Gastrocnemius medialis (tissue), 4 donors: ENCODE measurements around the gene SHLD1. TPM values are rescaled to one million over a fixed set of nuclear protein-coding genes. Genes with fewer than 3 reads are reported as not detected.

ENCODE experiments used
- ATAC-seq, 2 donors: fragments of 150-250 bp; one replicate each; pipeline ENCODE4 v1.9.1; 2016
- DNase-seq, 2 donors: peaks; one replicate each; pipeline ENCODE4 v3.0.0-alpha.2; 2019
- H3K27ac ChIP-seq, 4 donors: fragments of 200-600 bp; sonication (generic); 1 replicate in 1 of 4; 2 replicates in 3 of 4; pipeline ENCODE4 v1.5.1; 2016 to 2018; ENCODE audit warnings: mild to moderate bottlenecking in 2 of 4, moderate library complexity in 1 of 4
- H3K27me3 ChIP-seq, 3 donors: fragments of 200-600 bp; sonication (generic) in 2 of 3; 1 replicate in 1 of 3; 2 replicates in 2 of 3; pipeline versions ENCODE4 v1.5.1 to v1.6.0; 2016 to 2019; ENCODE audit warnings: mild to moderate bottlenecking in 1 of 3, moderate library complexity in 1 of 3
- H3K36me3 ChIP-seq, 2 donors: fragments of 200-600 bp; sonication (generic) in 1 of 2; one replicate each; pipeline ENCODE4 v1.5.1; 2017 to 2018
- H3K4me1 ChIP-seq, 2 donors: fragments of 200-600 bp; sonication (generic) in 1 of 2; one replicate each; pipeline ENCODE4 v1.5.1; 2016 to 2017; ENCODE audit warnings: mild to moderate bottlenecking in 2 of 2
- H3K4me3 ChIP-seq, 4 donors: fragments of 200-600 bp; sonication (generic) in 3 of 4; 1 replicate in 1 of 4; 2 replicates in 3 of 4; pipeline ENCODE4 v1.5.1; 2016 to 2019; ENCODE audit warnings: mild to moderate bottlenecking in 2 of 4
- H3K9me3 ChIP-seq, 3 donors: fragments of 200-600 bp; sonication (generic) in 2 of 3; 1 replicate in 1 of 3; 2 replicates in 2 of 3; pipeline ENCODE4 v1.5.1; 2016 to 2019
- CTCF ChIP-seq, 5 experiments: fragments of 450-650 bp in 3 of 5; fragments of 200-600 bp in 2 of 5; sonication (generic) in 2 of 5; IDR thresholded peaks in 4 of 5; conservative IDR thresholded peaks in 1 of 5; 1 replicate in 4 of 5; 2 replicates in 1 of 5; pipeline ENCODE4 v1.5.1; 2016 to 2019; ENCODE audit warnings: antibody characterized with exemption in 5 of 5, mild to moderate bottlenecking in 3 of 5, moderate library complexity in 3 of 5
- POLR2A ChIP-seq, 2 donors: fragments of 450-650 bp; IDR thresholded peaks; one replicate each; pipeline ENCODE4 v1.6.1; 2017; ENCODE audit warnings: antibody characterized with exemption in 2 of 2, mild to moderate bottlenecking in 2 of 2, moderate library complexity in 2 of 2
- in situ Hi-C, 4 donors: fragments of 200-750 bp; cut with MboI; loops; one replicate each; pipeline versions ENCODE4 v1.15.0 to v1.8.0; 2017; ENCODE audit warnings: low sequenced_read_pairs in 4 of 4
- intact Hi-C: fragments of 100-400 bp; cut with DNase I; formaldehyde crosslinking; loops from one replicate; pipeline ENCODE4 v1.15.1; 2023; ENCODE audit warnings: low total_unique reads
- total RNA-seq, 4 donors: library from RNA; depleted of rRNA; stranded (reverse); fragments of >200 nt; gene quantifications; one replicate each; pipeline versions ENCODE4 v1.1.0 to v1.2.3, GENCODE V29; 2016

Gene SHLD1
- total RNA-seq, 4 donors from 2014 or later: 5.4 to 7.1 (median 5.8) TPM

DNA sequence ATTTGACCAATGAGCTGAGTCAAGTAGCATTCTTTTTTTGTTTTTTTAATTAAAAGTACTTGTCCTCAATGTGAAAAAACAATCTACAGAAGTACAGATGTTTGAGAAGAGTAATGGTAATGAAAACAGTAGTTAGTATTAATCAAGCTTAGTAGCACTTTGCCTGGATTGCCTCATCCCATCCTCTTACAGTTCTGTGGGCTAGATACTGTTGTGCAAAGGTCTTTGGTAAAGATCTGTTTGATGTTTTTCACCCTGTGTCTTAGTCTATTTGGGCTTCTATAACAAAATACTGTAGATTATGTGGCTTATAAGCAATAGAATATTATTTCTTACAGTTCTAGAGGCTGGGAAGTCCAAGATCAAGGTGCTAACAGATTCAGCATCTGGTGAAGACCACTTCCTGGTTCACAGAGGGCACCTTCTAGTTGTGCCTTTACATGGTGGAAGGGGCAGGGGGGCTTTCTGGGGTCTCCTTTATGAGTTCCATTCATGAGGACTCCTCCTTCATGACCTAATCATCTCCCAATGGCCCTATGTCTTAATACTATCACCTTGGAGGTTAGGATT is 84.3 kb downstream of the SHLD1 start:
- intact Hi-C loops: no loop called here

DNA sequence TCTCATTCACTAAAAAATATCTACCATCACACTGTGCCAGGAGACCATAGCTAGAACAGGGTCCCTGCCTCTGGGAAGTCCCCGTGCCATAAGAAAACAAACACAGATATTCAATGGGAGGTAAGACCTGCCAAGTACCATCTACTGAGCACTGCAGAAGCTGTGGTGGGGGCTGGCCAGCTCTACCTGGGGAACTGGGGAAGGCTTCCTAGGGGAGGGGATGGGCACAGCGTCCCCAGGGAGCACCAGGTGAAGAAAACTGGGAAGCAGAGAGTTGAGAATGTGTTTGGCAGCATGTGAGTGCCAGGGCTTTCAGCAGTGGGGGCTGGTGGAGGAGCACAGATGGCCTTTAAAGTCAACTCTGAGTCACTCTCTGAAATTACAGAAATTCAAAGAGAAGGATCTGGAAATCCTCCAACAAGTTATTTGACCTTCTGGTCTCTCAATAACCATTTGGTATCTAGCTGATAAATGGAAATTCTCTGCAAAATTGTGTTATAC is 85.2 kb downstream of the SHLD1 start:
- DNase-seq: no peak
- peak overlapping the region in 1 of 4 donors; percentile 14 for H3K27ac ChIP-seq

More for the DNA sequence above, 84.3 kb downstream of the SHLD1 start:
- TF ChIP-seq POLR2A (IDR thresholded peaks at IDR 0.05): no peak
- no peak for TF ChIP-seq CTCF (IDR thresholded peaks at IDR 0.05 in 4 of 5, conservative IDR thresholded peaks at IDR 0.05 in 1 of 5)
- no peaks in the 10 kb centered on the region for H3K9me3 ChIP-seq
- H3K27me3 ChIP-seq: no peaks in the 10 kb centered on the region
- no peaks in the 10 kb centered on the region for H3K36me3 ChIP-seq
- no peak for DNase-seq
- in situ Hi-C loops: no loop called here
- no peak overlapping the region for H3K27ac ChIP-seq
- H3K4me1 ChIP-seq: peaks cover 7 to 20% of the 10 kb centered on the region in 2 donors
- no peak overlapping the region for H3K4me3 ChIP-seq
- no peak for ATAC-seq

DNA sequence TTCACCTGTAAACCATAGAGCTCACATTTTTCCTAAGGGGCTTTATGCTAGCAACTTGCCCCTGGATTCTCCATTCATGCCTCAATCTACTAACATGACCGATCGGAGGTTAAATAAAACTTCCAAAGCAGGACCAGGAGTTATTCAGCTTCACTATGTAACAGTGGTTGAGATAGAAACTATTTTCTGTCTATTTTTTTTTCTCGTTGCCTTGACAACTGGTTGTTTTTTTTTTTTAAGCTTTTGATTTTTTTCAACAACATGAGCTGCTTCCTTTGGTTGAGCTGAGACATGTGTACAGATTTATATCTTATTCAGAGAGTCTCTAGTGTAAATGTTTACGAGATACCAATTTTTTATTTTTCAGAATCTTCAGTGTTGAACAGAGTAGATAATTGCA is 85.7 kb downstream of the SHLD1 start:
- Histone ChIP-seq H3K27me3 (no peaks in the 10 kb centered on the region), H3K36me3 (no peaks in the 10 kb centered on the region), H3K27ac (no peak overlapping the region), H3K4me1 (peaks cover 7 to 20% of the 10 kb centered on the region in 2 donors), H3K4me3 (no peak overlapping the region), H3K9me3 (no peaks in the 10 kb centered on the region)
- intact Hi-C loops: no loop called here
- DNase-seq (no peak), ATAC-seq (peak in 1 of 2 donors; percentile 9)
- TF ChIP-seq CTCF (IDR thresholded peaks at IDR 0.05 in 4 of 5, conservative IDR thresholded peaks at IDR 0.05 in 1 of 5) (no peak), POLR2A (IDR thresholded peaks at IDR 0.05) (no peak)
- in situ Hi-C loops: no loop called here

More for the DNA sequence above, 85.2 kb downstream of the SHLD1 start:
- Histone ChIP-seq H3K27me3 (no peaks in the 10 kb centered on the region), H3K9me3 (no peaks in the 10 kb centered on the region), H3K4me3 (no peak overlapping the region), H3K36me3 (no peaks in the 10 kb centered on the region), H3K4me1 (peaks cover 7 to 20% of the 10 kb centered on the region in 2 donors)
- ATAC-seq: no peak
- in situ Hi-C loops: no loop called here
- intact Hi-C loops: no loop called here
- no peak for TF ChIP-seq POLR2A (IDR thresholded peaks at IDR 0.05)
- no peak for TF ChIP-seq CTCF (IDR thresholded peaks at IDR 0.05 in 4 of 5, conservative IDR thresholded peaks at IDR 0.05 in 1 of 5)

DNA sequence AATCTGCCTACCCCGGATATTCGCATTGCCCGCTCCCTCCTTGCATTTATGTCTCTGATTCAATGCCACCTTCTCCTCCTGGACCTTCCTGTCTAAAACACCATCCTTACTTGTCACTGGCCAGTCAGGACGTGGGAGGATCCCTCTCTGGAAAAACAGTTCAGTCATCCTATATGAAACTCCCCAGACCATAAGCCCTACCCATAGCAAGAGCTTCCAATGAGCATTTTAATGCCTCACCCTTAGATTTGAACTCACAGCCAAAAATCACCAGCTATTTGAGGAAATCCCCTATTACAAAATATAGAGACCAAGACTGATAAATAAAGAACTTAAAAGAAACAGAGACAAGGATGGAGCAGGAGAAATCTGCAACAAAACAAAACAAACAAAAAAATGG is 86.4 kb downstream of the SHLD1 start:
- Histone ChIP-seq H3K36me3 (no peaks in the 10 kb centered on the region), H3K9me3 (no peaks in the 10 kb centered on the region), H3K27ac (no peak overlapping the region), H3K4me1 (peaks cover 7 to 20% of the 10 kb centered on the region in 2 donors), H3K27me3 (no peaks in the 10 kb centered on the region), H3K4me3 (no peak overlapping the region)
- TF ChIP-seq CTCF (IDR thresholded peaks at IDR 0.05 in 4 of 5, conservative IDR thresholded peaks at IDR 0.05 in 1 of 5) (no peak), POLR2A (IDR thresholded peaks at IDR 0.05) (no peak)
- intact Hi-C loops: no loop called here
- DNase-seq (no peak), ATAC-seq (no peak)
- in situ Hi-C loops: no loop called here
